ENCODE results near the gene COLGALT1. TPM values are rescaled to one million over a fixed set of nuclear protein-coding genes. Genes with fewer than 3 reads are reported as not detected.
A peak's percentile ranks its signal among the peaks of the same experiment; 100 is the strongest.

Gene COLGALT1
- total RNA-seq, 1 donor from 2014 or later: 74.5 TPM

DNA sequence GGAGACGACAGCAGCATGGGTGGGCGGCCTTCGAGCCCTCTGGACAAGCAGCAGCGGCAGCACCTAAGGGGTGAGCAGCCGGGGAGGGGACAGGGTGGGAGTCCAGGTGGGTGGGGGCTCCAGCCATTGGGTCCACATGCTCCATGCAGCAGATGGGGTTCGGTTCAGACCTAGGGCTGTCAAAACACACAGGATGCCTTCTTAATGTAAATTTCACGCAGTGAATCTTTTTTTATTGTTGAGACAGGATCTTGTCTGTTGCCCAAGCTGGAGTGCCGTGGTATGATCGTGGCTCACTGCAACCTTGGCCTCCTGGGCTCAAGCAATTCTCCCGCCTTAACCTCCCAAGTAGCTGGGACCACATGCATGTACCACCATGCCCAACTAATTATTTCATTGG lies 28.1 kb upstream of the COLGALT1 start:
- no peak for DNase-seq
- peaks cover 3% of the 10 kb centered on the region for H3K9me3 Mint-ChIP-seq (ENCODE audit: unreplicated experiment)
- TF ChIP-seq, protein P1, sequence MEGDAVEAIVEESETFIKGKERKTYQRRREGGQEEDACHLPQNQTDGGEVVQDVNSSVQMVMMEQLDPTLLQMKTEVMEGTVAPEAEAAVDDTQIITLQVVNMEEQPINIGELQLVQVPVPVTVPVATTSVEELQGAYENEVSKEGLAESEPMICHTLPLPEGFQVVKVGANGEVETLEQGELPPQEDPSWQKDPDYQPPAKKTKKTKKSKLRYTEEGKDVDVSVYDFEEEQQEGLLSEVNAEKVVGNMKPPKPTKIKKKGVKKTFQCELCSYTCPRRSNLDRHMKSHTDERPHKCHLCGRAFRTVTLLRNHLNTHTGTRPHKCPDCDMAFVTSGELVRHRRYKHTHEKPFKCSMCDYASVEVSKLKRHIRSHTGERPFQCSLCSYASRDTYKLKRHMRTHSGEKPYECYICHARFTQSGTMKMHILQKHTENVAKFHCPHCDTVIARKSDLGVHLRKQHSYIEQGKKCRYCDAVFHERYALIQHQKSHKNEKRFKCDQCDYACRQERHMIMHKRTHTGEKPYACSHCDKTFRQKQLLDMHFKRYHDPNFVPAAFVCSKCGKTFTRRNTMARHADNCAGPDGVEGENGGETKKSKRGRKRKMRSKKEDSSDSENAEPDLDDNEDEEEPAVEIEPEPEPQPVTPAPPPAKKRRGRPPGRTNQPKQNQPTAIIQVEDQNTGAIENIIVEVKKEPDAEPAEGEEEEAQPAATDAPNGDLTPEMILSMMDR (IDR thresholded peaks at IDR 0.05; ENCODE audit: partially characterized antibody, unreplicated experiment): no peak
- no peak overlapping the region for H3K27ac Mint-ChIP-seq (ENCODE audit: unreplicated experiment)
- H3K36me3 Mint-ChIP-seq (ENCODE audit: unreplicated experiment): peaks cover 7% of the 10 kb centered on the region
- no peaks in the 10 kb centered on the region for H3K4me1 Mint-ChIP-seq (ENCODE audit: low read depth, unreplicated experiment)
- no peak overlapping the region for H3K4me3 Mint-ChIP-seq (ENCODE audit: unreplicated experiment)
- H3K27me3 Mint-ChIP-seq (ENCODE audit: unreplicated experiment): peaks cover 6% of the 10 kb centered on the region

- peaks cover 3% of the 10 kb centered on the region for H3K9me3 Mint-ChIP-seq (ENCODE audit: unreplicated experiment)
- no peak overlapping the region for H3K4me3 Mint-ChIP-seq (ENCODE audit: unreplicated experiment)
- DNase-seq: no peak
- H3K27ac Mint-ChIP-seq (ENCODE audit: unreplicated experiment): peak overlapping the region; percentile 33
- H3K27me3 Mint-ChIP-seq (ENCODE audit: unreplicated experiment): peaks cover 6% of the 10 kb centered on the region
- H3K36me3 Mint-ChIP-seq (ENCODE audit: unreplicated experiment): peaks cover 7% of the 10 kb centered on the region
- no peaks in the 10 kb centered on the region for H3K4me1 Mint-ChIP-seq (ENCODE audit: low read depth, unreplicated experiment)
- TF ChIP-seq, protein P1 (IDR thresholded peaks at IDR 0.05; ENCODE audit: partially characterized antibody, unreplicated experiment): no peak
Measured at GRCh38 chr19:17528610-17529009, 26.8 kb upstream of the COLGALT1 start.

- Mint-ChIP-seq H3K36me3 (ENCODE audit: unreplicated experiment) (peaks cover 7% of the 10 kb centered on the region), H3K4me1 (ENCODE audit: low read depth, unreplicated experiment) (no peaks in the 10 kb centered on the region), H3K9me3 (ENCODE audit: unreplicated experiment) (peaks cover 2% of the 10 kb centered on the region), H3K4me3 (ENCODE audit: unreplicated experiment) (no peak overlapping the region), H3K27me3 (ENCODE audit: unreplicated experiment) (peaks cover 2% of the 10 kb centered on the region), H3K27ac (ENCODE audit: unreplicated experiment) (no peak overlapping the region)
- DNase-seq: no peak
- TF ChIP-seq, protein P1 (IDR thresholded peaks at IDR 0.05; ENCODE audit: partially characterized antibody, unreplicated experiment): no peak
Measured at GRCh38 chr19:17529239-17530158, 25.9 kb upstream of the COLGALT1 start.

DNA sequence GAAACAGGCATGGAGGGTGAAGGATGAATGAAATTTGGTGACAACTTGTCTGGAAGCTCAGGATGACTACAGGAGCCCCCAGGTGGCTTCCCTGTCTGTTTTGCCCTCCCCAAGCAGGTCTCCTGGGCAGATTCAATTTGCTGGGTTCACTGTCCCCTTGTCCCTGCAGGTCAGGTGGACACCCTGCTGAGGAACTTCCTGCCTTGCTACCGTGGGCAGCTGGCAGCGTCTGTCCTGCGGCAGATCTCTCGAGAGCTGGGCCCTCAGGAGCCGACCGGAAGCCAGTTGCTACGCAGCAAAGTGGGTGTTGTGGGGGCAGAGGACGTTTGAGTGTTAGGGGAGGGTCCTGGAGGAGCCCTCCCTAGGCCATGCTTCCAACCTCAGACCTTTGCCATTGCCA lies 24.9 kb upstream of the COLGALT1 start:
- Mint-ChIP-seq H3K4me1 (ENCODE audit: low read depth, unreplicated experiment) (no peaks in the 10 kb centered on the region), H3K27me3 (ENCODE audit: unreplicated experiment) (peaks cover 2% of the 10 kb centered on the region), H3K9me3 (ENCODE audit: unreplicated experiment) (peaks cover 2% of the 10 kb centered on the region), H3K27ac (ENCODE audit: unreplicated experiment) (no peak overlapping the region), H3K36me3 (ENCODE audit: unreplicated experiment) (peaks cover 7% of the 10 kb centered on the region), H3K4me3 (ENCODE audit: unreplicated experiment) (no peak overlapping the region)
- no peak for DNase-seq
- TF ChIP-seq, protein P1 (IDR thresholded peaks at IDR 0.05; ENCODE audit: partially characterized antibody, unreplicated experiment): no peak

DNA sequence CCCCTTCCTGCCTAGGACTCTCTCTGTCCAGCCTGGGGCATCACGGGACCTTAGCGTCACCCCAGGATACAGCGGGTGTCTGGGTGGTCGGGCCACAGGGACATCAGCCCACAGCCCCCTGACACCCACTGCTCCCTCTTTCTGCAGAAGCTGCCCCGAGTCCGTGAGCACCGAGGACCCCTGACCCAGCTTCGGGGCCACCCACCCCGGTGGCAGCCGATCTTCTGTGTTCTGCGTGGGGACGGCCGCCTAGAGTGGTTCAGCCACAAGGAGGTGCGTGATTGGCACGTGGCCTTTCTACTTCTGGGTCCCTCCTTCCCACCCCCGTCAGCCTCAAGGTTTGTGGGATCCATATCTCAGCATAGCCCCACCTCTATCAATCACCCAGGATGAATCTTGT lies 23.3 kb upstream of the COLGALT1 start:
- peaks cover 7% of the 10 kb centered on the region for H3K36me3 Mint-ChIP-seq (ENCODE audit: unreplicated experiment)
- no peak overlapping the region for H3K27ac Mint-ChIP-seq (ENCODE audit: unreplicated experiment)
- TF ChIP-seq, protein P1 (IDR thresholded peaks at IDR 0.05; ENCODE audit: partially characterized antibody, unreplicated experiment): no peak
- no peak overlapping the region for H3K4me3 Mint-ChIP-seq (ENCODE audit: unreplicated experiment)
- DNase-seq: no peak
- H3K4me1 Mint-ChIP-seq (ENCODE audit: low read depth, unreplicated experiment): no peaks in the 10 kb centered on the region
- H3K27me3 Mint-ChIP-seq (ENCODE audit: unreplicated experiment): peaks cover 4% of the 10 kb centered on the region
- H3K9me3 Mint-ChIP-seq (ENCODE audit: unreplicated experiment): peaks cover 2% of the 10 kb centered on the region

Measured in glutamatergic neuron (in vitro differentiated cells).